SU-DHL-6 (cell line): ENCODE results near the gene RAPGEF6.

Experiments used
- H2AFZ ChIP-seq: fragments of 200-600 bp; sonication (generic); 2 replicates; pipeline ENCODE4 v1.6.1; 2014; ENCODE audit warnings: low read depth, mild to moderate bottlenecking, moderate library complexity, mixed read lengths, antibody characterized with exemption, low read length; ENCODE audit not compliant: severe bottlenecking
- H3F3A ChIP-seq: fragments of 200-600 bp; shearing (Covaris generic); 2 replicates; pipeline ENCODE4 v1.6.0; 2016; ENCODE audit warnings: antibody characterized with exemption, mild to moderate bottlenecking; ENCODE audit not compliant: insufficient read depth
- H3K27ac ChIP-seq: fragments of 200-600 bp; sonication (generic); 2 replicates; pipeline ENCODE4 v1.5.1; 2016; ENCODE audit warnings: low read depth, mild to moderate bottlenecking, low read length, moderate library complexity, mixed read lengths
- H3K27me3 ChIP-seq: fragments of 200-600 bp; sonication (generic), shearing (Covaris generic); 2 replicates; pipeline ENCODE4 v1.6.0; 2014; ENCODE audit warnings: mild to moderate bottlenecking, low read length
- H3K36me3 ChIP-seq: fragments of 200-600 bp; sonication (generic); 2 replicates; pipeline ENCODE4 v1.6.1; 2014; ENCODE audit warnings: mild to moderate bottlenecking, low read length, mixed read lengths
- H3K4me2 ChIP-seq: fragments of 300-600, 200-600 bp; shearing (Covaris generic), sonication (generic); 2 replicates; pipeline ENCODE4 v1.6.0; 2014; ENCODE audit warnings: low read length, low read depth, mild to moderate bottlenecking; ENCODE audit not compliant: poor library complexity, severe bottlenecking
- H3K4me3 ChIP-seq: fragments of 200-600 bp; sonication (generic); 2 replicates; pipeline ENCODE4 v1.5.1; 2014; ENCODE audit warnings: antibody characterized with exemption, low read length, mild to moderate bottlenecking, mixed read lengths; ENCODE audit not compliant: insufficient read depth, poor library complexity, severe bottlenecking
- H3K79me2 ChIP-seq: fragments of 200-600 bp; sonication (generic); 2 replicates; pipeline ENCODE4 v1.6.1; 2014; ENCODE audit warnings: mild to moderate bottlenecking, low read length, moderate library complexity; ENCODE audit not compliant: insufficient read depth
- H3K9ac ChIP-seq: fragments of 200-600 bp; sonication (generic); 2 replicates; pipeline ENCODE4 v1.7.0; 2014; ENCODE audit warnings: mild to moderate bottlenecking, low read length
- H3K9me2 ChIP-seq: fragments of 200-600 bp; sonication (generic); replicated peaks from 2 replicates; pipeline ENCODE4 v1.6.1; 2014; ENCODE audit warnings: low read length; ENCODE audit not compliant: insufficient read depth
- H3K9me3 ChIP-seq: fragments of 200-600 bp; sonication (generic); 2 replicates; pipeline ENCODE4 v1.6.1; 2014; ENCODE audit warnings: low read length, mixed read lengths; ENCODE audit not compliant: insufficient read depth
- H4K20me1 ChIP-seq: fragments of 200-600 bp; sonication (generic); 2 replicates; pipeline ENCODE4 v1.6.1; 2014; ENCODE audit warnings: low read depth, mild to moderate bottlenecking, antibody characterized with exemption, low read length, moderate library complexity, mixed read lengths
- CTCF ChIP-seq: fragments of 200-600 bp; sonication (generic); IDR thresholded peaks from one replicate; pipeline ENCODE4 v1.5.1; 2017; ENCODE audit warnings: antibody characterized with exemption, mild to moderate bottlenecking, low read length, moderate library complexity; ENCODE audit not compliant: insufficient read depth, poor library complexity, severe bottlenecking
- EZH2phosphoT487 ChIP-seq: fragments of 200-600 bp; sonication (generic), shearing (Covaris generic); conservative IDR thresholded peaks from 2 replicates; pipeline ENCODE4 v1.6.1; 2018; ENCODE audit warnings: mild to moderate bottlenecking, antibody characterized with exemption, low read length, moderate library complexity, mixed read lengths

RAPGEF6 gene

GRCh38 chr5:131644370-131644769, 9.3 kb upstream of the RAPGEF6 start:
- Histone ChIP-seq H3K9me2 (no peaks in the 10 kb centered on the region), H3F3A (peaks cover 34% of the 10 kb centered on the region), H3K27me3 (no peaks in the 10 kb centered on the region), H3K9me3 (no peaks in the 10 kb centered on the region), H2AFZ (no peak overlapping the region), H3K36me3 (peaks cover 6% of the 10 kb centered on the region; the same call in 1 of the 2 replicates), H3K79me2 (no peaks in the 10 kb centered on the region), H3K9ac (no peak overlapping the region), H3K4me2 (no peak overlapping the region), H4K20me1 (no peaks in the 10 kb centered on the region), H3K4me3 (no peak overlapping the region), H3K27ac (no peak overlapping the region)
- no peak for TF ChIP-seq CTCF
- no peak for TF ChIP-seq EZH2phosphoT487

GRCh38 chr5:131641494-131641893, 6.5 kb upstream of the RAPGEF6 start:
- H3K9ac ChIP-seq: no peak overlapping the region
- H3K27me3 ChIP-seq: no peaks in the 10 kb centered on the region
- no peak overlapping the region for H3K4me3 ChIP-seq
- H3K36me3 ChIP-seq: peaks cover 6% of the 10 kb centered on the region; the same call in 1 of the 2 replicates
- no peaks in the 10 kb centered on the region for H3K9me3 ChIP-seq
- H3K9me2 ChIP-seq: no peaks in the 10 kb centered on the region
- TF ChIP-seq CTCF (no peak), EZH2phosphoT487 (no peak)
- H2AFZ ChIP-seq: no peak overlapping the region
- H4K20me1 ChIP-seq: no peaks in the 10 kb centered on the region
- H3K79me2 ChIP-seq: no peaks in the 10 kb centered on the region
- peaks cover 10% of the 10 kb centered on the region for H3F3A ChIP-seq
- no peak overlapping the region for H3K27ac ChIP-seq
- no peak overlapping the region for H3K4me2 ChIP-seq

GRCh38 chr5:131640043-131640856, 5.2 kb upstream of the RAPGEF6 start:
- H3K4me3 ChIP-seq: no peak overlapping the region
- no peaks in the 10 kb centered on the region for H3K27me3 ChIP-seq
- TF ChIP-seq EZH2phosphoT487: no peak
- no peaks in the 10 kb centered on the region for H3K9me3 ChIP-seq
- peaks cover 6% of the 10 kb centered on the region; the same call in 1 of the 2 replicates for H3K36me3 ChIP-seq
- no peak overlapping the region for H3K4me2 ChIP-seq
- H3K9me2 ChIP-seq: no peaks in the 10 kb centered on the region
- no peaks in the 10 kb centered on the region for H4K20me1 ChIP-seq
- no peak overlapping the region for H3K27ac ChIP-seq
- no peak overlapping the region for H3K9ac ChIP-seq
- no peaks in the 10 kb centered on the region for H3K79me2 ChIP-seq
- H2AFZ ChIP-seq: no peak overlapping the region
- H3F3A ChIP-seq: peaks cover 8% of the 10 kb centered on the region

- Histone ChIP-seq H3K4me2 (no peak overlapping the region), H3K9me2 (no peaks in the 10 kb centered on the region), H3K27ac (no peak overlapping the region), H3F3A (peaks cover 13% of the 10 kb centered on the region), H4K20me1 (no peaks in the 10 kb centered on the region), H3K27me3 (no peaks in the 10 kb centered on the region), H3K9me3 (no peaks in the 10 kb centered on the region), H3K36me3 (peaks cover 3% of the 10 kb centered on the region; the same call in 1 of the 2 replicates), H3K79me2 (peaks cover 8% of the 10 kb centered on the region), H3K4me3 (no peak overlapping the region), H3K9ac (no peak overlapping the region), H2AFZ (no peak overlapping the region)
- TF ChIP-seq EZH2phosphoT487 (no peak), CTCF (no peak)
These were observed 4.1 kb upstream of the RAPGEF6 start for GRCh38 chr5:131639148-131639547.
